Activated CD8-positive, alpha-beta T cell treated with anti-CD3 and anti-CD28 coated beads, Interleukin-2, amount 10 ng/mL, durations not matched to agents 7 days and 5 days (primary cell): ENCODE data around the gene NT5C1A. TPM values are rescaled to one million over a fixed set of nuclear protein-coding genes. Genes with fewer than 3 reads are reported as not detected.
A peak's percentile ranks its signal among the peaks of the same experiment; 100 is the strongest.

Source experiments
- ATAC-seq: fragments of 150-1000 bp; cut with Tn5 transposase; one replicate; pipeline ENCODE4 v1.10.0; 2021; ENCODE audit warnings: moderate library complexity
- CTCF ChIA-PET: fragments of 350-600 bp; sonication (Branson Sonifier 250); formaldehyde crosslinking; loops from one replicate; lab custom pipeline; 2021; ENCODE audit warnings: antibody characterized with exemption; lab: Charles Lee
- POLR2A ChIA-PET: fragments of 350-600 bp; sonication (Branson Sonifier 250); formaldehyde crosslinking; loops from one replicate; lab custom pipeline; 2021; ENCODE audit warnings: antibody characterized with exemption; lab: Charles Lee
- DNase-seq: peaks from one replicate; pipeline ENCODE4 v3.0.0-alpha.2; 2020
- H3K27ac Mint-ChIP-seq: one replicate; pipeline ENCODE4 v1.8.0; 2021; ENCODE audit warnings: mild to moderate bottlenecking, mixed read lengths
- H3K27me3 Mint-ChIP-seq: one replicate; pipeline ENCODE4 v1.8.0; 2021; ENCODE audit warnings: low read depth, mixed read lengths
- H3K36me3 Mint-ChIP-seq: one replicate; pipeline ENCODE4 v1.8.0; 2021; ENCODE audit warnings: low read depth, mixed read lengths
- H3K4me1 Mint-ChIP-seq: one replicate; pipeline ENCODE4 v1.8.0; 2021; ENCODE audit warnings: low read depth, mixed read lengths
- H3K4me3 Mint-ChIP-seq: one replicate; pipeline ENCODE4 v1.8.0; 2021; ENCODE audit warnings: mild to moderate bottlenecking, mixed read lengths
- H3K9me3 Mint-ChIP-seq: one replicate; pipeline ENCODE4 v1.8.0; 2022; ENCODE audit warnings: mixed read lengths; ENCODE audit not compliant: insufficient read depth
- total RNA-seq, 2 experiments: library from RNA; stranded (reverse); gene quantifications; one replicate each; pipeline ENCODE4 v1.2.3, GENCODE V29; 2021

Gene NT5C1A
- total RNA-seq, 2 experiments from 2014 or later, result not detected

- DNase-seq, result no peak
- H3K4me1 Mint-ChIP-seq, result peaks cover 21% of the 10 kb centered on the region
- H3K9me3 Mint-ChIP-seq, result no peaks in the 10 kb centered on the region
- ChIA-PET CTCF (interaction anchor here (1.6 kb wide), 1 partner anchor 57 kb away, joined by 3 read pairs; no protein-coding TSS in a partner anchor), POLR2A (no interaction called here)
- H3K36me3 Mint-ChIP-seq, result no peaks in the 10 kb centered on the region
- H3K4me3 Mint-ChIP-seq, result no peak overlapping the region
- no peak overlapping the region for H3K27ac Mint-ChIP-seq
- no peak for ATAC-seq
- peaks cover 3% of the 10 kb centered on the region for H3K27me3 Mint-ChIP-seq
Measured at GRCh38 chr1:39662861-39663260, 9.0 kb downstream of the NT5C1A start.

- H3K4me3 Mint-ChIP-seq, result no peak overlapping the region
- no peaks in the 10 kb centered on the region for H3K9me3 Mint-ChIP-seq
- peaks cover 3% of the 10 kb centered on the region for H3K27me3 Mint-ChIP-seq
- POLR2A ChIA-PET, result no interaction called here
- H3K27ac Mint-ChIP-seq, result no peak overlapping the region
- H3K36me3 Mint-ChIP-seq, result no peaks in the 10 kb centered on the region
- ATAC-seq, result no peak
- CTCF ChIA-PET, result interaction anchor here (1.2 to 9.8 kb wide), 8 partner anchors 11 to 83 kb away, joined by 3 to 295 read pairs (median 22); partner anchors contain the start of gene NT5C1A
- peaks cover 5% of the 10 kb centered on the region for H3K4me1 Mint-ChIP-seq
- no peak for DNase-seq
Measured at GRCh38 chr1:39659538-39659937, 12.4 kb downstream of the NT5C1A start.

- no peak overlapping the region for H3K27ac Mint-ChIP-seq
- ATAC-seq (no peak), DNase-seq (no peak)
- CTCF ChIA-PET, result interaction anchor here (0.8 to 9.8 kb wide), 33 partner anchors 11 to 560 kb away, joined by 3 to 295 read pairs (median 8); partner anchors contain the start of genes HPCAL4, NT5C1A and PPIE
- H3K36me3 Mint-ChIP-seq, result no peaks in the 10 kb centered on the region
- POLR2A ChIA-PET, result no interaction called here
- H3K27me3 Mint-ChIP-seq, result peaks cover 6% of the 10 kb centered on the region
- H3K4me3 Mint-ChIP-seq, result no peak overlapping the region
- H3K4me1 Mint-ChIP-seq, result peaks cover 5% of the 10 kb centered on the region
- H3K9me3 Mint-ChIP-seq, result no peaks in the 10 kb centered on the region
Measured at GRCh38 chr1:39659110-39659509, 12.8 kb downstream of the NT5C1A start.

GRCh38 chr1:39657923-39658485 lies 13.9 kb downstream of the NT5C1A start:
- Mint-ChIP-seq H3K36me3 (no peaks in the 10 kb centered on the region), H3K27me3 (peaks cover 10% of the 10 kb centered on the region), H3K4me1 (peaks cover 15% of the 10 kb centered on the region), H3K9me3 (no peaks in the 10 kb centered on the region), H3K4me3 (peak overlapping the region; percentile 43), H3K27ac (peak overlapping the region; percentile 58)
- ChIA-PET CTCF (interaction anchor here (0.7 to 9.8 kb wide), 55 partner anchors 10 to 559 kb away, joined by 3 to 295 read pairs (median 5); partner anchors contain the start of genes HPCAL4, NT5C1A and PPIE), POLR2A (interaction anchor here (0.8 to 1.0 kb wide), 2 partner anchors 8 to 80 kb away, joined by 3 to 4 read pairs; no protein-coding TSS in a partner anchor)
- DNase-seq (peak; percentile 75), ATAC-seq (peak; percentile 82)

- Mint-ChIP-seq H3K4me1 (peaks cover 15% of the 10 kb centered on the region), H3K9me3 (no peaks in the 10 kb centered on the region), H3K4me3 (no peak overlapping the region), H3K27ac (no peak overlapping the region), H3K36me3 (no peaks in the 10 kb centered on the region), H3K27me3 (peaks cover 10% of the 10 kb centered on the region)
- no peak for DNase-seq
- ChIA-PET POLR2A (interaction anchor here (0.8 kb wide), 1 partner anchor 9 kb away, joined by 4 read pairs; no protein-coding TSS in a partner anchor), CTCF (interaction anchor here (0.7 to 9.8 kb wide), 43 partner anchors 9 to 465 kb away, joined by 3 to 295 read pairs (median 7); partner anchors contain the start of genes HPCAL4, NT5C1A and PPIE)
- ATAC-seq, result no peak
Measured at GRCh38 chr1:39657402-39657801, 14.5 kb downstream of the NT5C1A start.

GRCh38 chr1:39656391-39656790 lies 15.5 kb downstream of the NT5C1A start:
- POLR2A ChIA-PET, result no interaction called here
- CTCF ChIA-PET, result interaction anchor here (2.4 to 9.8 kb wide), 7 partner anchors 8 to 73 kb away, joined by 11 to 295 read pairs (median 23); partner anchors contain the start of gene NT5C1A

GRCh38 chr1:39655578-39656268 lies 16.2 kb downstream of the NT5C1A start:
- no peaks in the 10 kb centered on the region for H3K9me3 Mint-ChIP-seq
- no peak for ATAC-seq
- CTCF ChIA-PET, result interaction anchor here (1.0 to 9.8 kb wide), 5 partner anchors 8 to 69 kb away, joined by 3 to 295 read pairs (median 48); partner anchors contain the start of gene NT5C1A
- DNase-seq, result no peak
- POLR2A ChIA-PET, result no interaction called here
- no peak overlapping the region for H3K27ac Mint-ChIP-seq
- peaks cover 10% of the 10 kb centered on the region for H3K27me3 Mint-ChIP-seq
- peaks cover 15% of the 10 kb centered on the region for H3K4me1 Mint-ChIP-seq
- H3K36me3 Mint-ChIP-seq, result no peaks in the 10 kb centered on the region
- no peak overlapping the region for H3K4me3 Mint-ChIP-seq

More at GRCh38 chr1:39656391-39656790, 15.5 kb downstream of the NT5C1A start:
- no peak for ATAC-seq
- H3K36me3 Mint-ChIP-seq, result no peaks in the 10 kb centered on the region
- no peak for DNase-seq
- no peak overlapping the region for H3K4me3 Mint-ChIP-seq
- H3K27me3 Mint-ChIP-seq, result peaks cover 10% of the 10 kb centered on the region
- H3K9me3 Mint-ChIP-seq, result no peaks in the 10 kb centered on the region
- peaks cover 15% of the 10 kb centered on the region for H3K4me1 Mint-ChIP-seq
- no peak overlapping the region for H3K27ac Mint-ChIP-seq

GRCh38 chr1:39654291-39654690 lies 17.6 kb downstream of the NT5C1A start:
- H3K4me1 Mint-ChIP-seq, result peaks cover 15% of the 10 kb centered on the region
- CTCF ChIA-PET, result interaction anchor here (0.9 to 9.8 kb wide), 12 partner anchors 10 to 66 kb away, joined by 3 to 295 read pairs (median 4); partner anchors contain the start of genes HPCAL4 and NT5C1A
- no peak overlapping the region for H3K27ac Mint-ChIP-seq
- H3K9me3 Mint-ChIP-seq, result no peaks in the 10 kb centered on the region
- POLR2A ChIA-PET, result no interaction called here
- H3K27me3 Mint-ChIP-seq, result peaks cover 8% of the 10 kb centered on the region
- DNase-seq (no peak), ATAC-seq (no peak)
- no peaks in the 10 kb centered on the region for H3K36me3 Mint-ChIP-seq
- H3K4me3 Mint-ChIP-seq, result no peak overlapping the region

- H3K27ac Mint-ChIP-seq, result no peak overlapping the region
- peaks cover 8% of the 10 kb centered on the region for H3K27me3 Mint-ChIP-seq
- DNase-seq (peak; percentile 84), ATAC-seq (peak; percentile 77)
- CTCF ChIA-PET, result interaction anchor here (0.7 to 9.8 kb wide), 14 partner anchors 8 to 73 kb away, joined by 3 to 295 read pairs (median 4); partner anchors contain the start of gene NT5C1A
- H3K9me3 Mint-ChIP-seq, result no peaks in the 10 kb centered on the region
- POLR2A ChIA-PET, result interaction anchor here (0.7 kb wide), 1 partner anchor 47 kb away, joined by 3 read pairs; no protein-coding TSS in a partner anchor
- H3K4me1 Mint-ChIP-seq, result peaks cover 15% of the 10 kb centered on the region
- H3K4me3 Mint-ChIP-seq, result no peak overlapping the region
- H3K36me3 Mint-ChIP-seq, result no peaks in the 10 kb centered on the region
Measured at GRCh38 chr1:39653546-39654031, 18.3 kb downstream of the NT5C1A start.

GRCh38 chr1:39652554-39652953 lies 19.4 kb downstream of the NT5C1A start:
- Mint-ChIP-seq H3K27ac (no peak overlapping the region), H3K4me3 (no peak overlapping the region), H3K9me3 (no peaks in the 10 kb centered on the region), H3K4me1 (peaks cover 11% of the 10 kb centered on the region), H3K27me3 (peaks cover 8% of the 10 kb centered on the region), H3K36me3 (no peaks in the 10 kb centered on the region)
- ATAC-seq (no peak), DNase-seq (no peak)
- CTCF ChIA-PET, result interaction anchor here (0.9 to 9.8 kb wide), 5 partner anchors 18 to 72 kb away, joined by 3 to 295 read pairs (median 9); partner anchors contain the start of gene NT5C1A
- POLR2A ChIA-PET, result no interaction called here

- no peak overlapping the region for H3K27ac Mint-ChIP-seq
- H3K4me3 Mint-ChIP-seq, result no peak overlapping the region
- H3K9me3 Mint-ChIP-seq, result no peaks in the 10 kb centered on the region
- H3K36me3 Mint-ChIP-seq, result no peaks in the 10 kb centered on the region
- peaks cover 10% of the 10 kb centered on the region for H3K4me1 Mint-ChIP-seq
- no peak for DNase-seq
- ChIA-PET CTCF (interaction anchor here (9.8 kb wide), 2 partner anchors 18 to 44 kb away, joined by 230 to 295 read pairs; partner anchors contain the start of gene NT5C1A), POLR2A (no interaction called here)
- ATAC-seq, result no peak
- H3K27me3 Mint-ChIP-seq, result peaks cover 8% of the 10 kb centered on the region
Measured at GRCh38 chr1:39652105-39652504, 19.8 kb downstream of the NT5C1A start.
